B cell (primary cell): ENCODE measurements around the gene CSNK1G1. TPM values are rescaled to one million over a fixed set of nuclear protein-coding genes. Genes with fewer than 3 reads are reported as not detected.

Experiments
- ATAC-seq: fragments of 200-7000 bp; cut with Tn5 transposase; one replicate; pipeline ENCODE4 v1.10.0; 2021; ENCODE audit warnings: low read depth, mild to moderate bottlenecking, moderate number of reproducible peaks, moderate library complexity
- CTCF ChIA-PET: fragments of 350-600 bp; sonication (Branson Sonifier 250); formaldehyde crosslinking; loops from one replicate; lab custom pipeline; 2021; ENCODE audit warnings: antibody characterized with exemption, inconsistent platforms; lab: Charles Lee
- POLR2A ChIA-PET: fragments of 350-600 bp; sonication (Branson Sonifier 250); formaldehyde crosslinking; loops from one replicate; lab custom pipeline; 2021; ENCODE audit warnings: antibody characterized with exemption; lab: Charles Lee
- DNase-seq: peaks from one replicate; pipeline ENCODE4 v3.0.0; 2013
- H2AFZ ChIP-seq: 2 replicates; pipeline ENCODE4 v1.6.1; 2012; ENCODE audit warnings: mild to moderate bottlenecking, low read depth, low read length; ENCODE audit not compliant: insufficient read depth, poor library complexity, severe bottlenecking
- H3K27ac ChIP-seq, 2 donors: 1 replicate in 1 of 2; 2 replicates in 1 of 2; pipeline ENCODE4 v1.5.1; 2012 to 2013; ENCODE audit warnings: low read length in 2 of 2, mild to moderate bottlenecking in 2 of 2, moderate library complexity in 1 of 2
- H3K27me3 ChIP-seq, 4 experiments: fragments of 200-600 bp in 1 of 4; sonication (generic) in 1 of 4; replicated peaks in 1 of 4; 1 replicate in 2 of 4; 2 replicates in 2 of 4; pipeline versions ENCODE4 v1.6.1 to v1.7.0; 2013 to 2016; ENCODE audit warnings: low read length in 3 of 4, mild to moderate bottlenecking in 2 of 4, mixed read lengths in 1 of 4, moderate library complexity in 1 of 4; ENCODE audit not compliant: insufficient read depth in 4 of 4, control insufficient read depth in 3 of 4; ENCODE audit errors: control extremely low read depth in 1 of 4
- H3K36me3 ChIP-seq, 2 experiments: replicated peaks in 1 of 2; 1 replicate in 1 of 2; 2 replicates in 1 of 2; pipeline versions ENCODE4 v1.6.1 to v1.7.1; 2013; ENCODE audit warnings: low read length in 1 of 2; ENCODE audit not compliant: insufficient read depth in 2 of 2, control insufficient read depth in 1 of 2; ENCODE audit errors: control extremely low read depth in 1 of 2, extremely low read depth in 1 of 2
- H3K4me1 ChIP-seq, 2 donors: fragments of 200-600 bp in 1 of 2; sonication (generic) in 1 of 2; 1 replicate in 1 of 2; 2 replicates in 1 of 2; pipeline versions ENCODE4 v1.5.1 to v1.6.1; 2013 to 2017; ENCODE audit warnings: low read length in 2 of 2; ENCODE audit not compliant: control insufficient read depth in 2 of 2, insufficient read depth in 2 of 2
- H3K4me2 ChIP-seq: replicated peaks from 2 replicates; pipeline ENCODE3; 2012; ENCODE audit warnings: mild to moderate bottlenecking, low read depth, low read length; ENCODE audit not compliant: poor library complexity, severe bottlenecking
- H3K4me3 ChIP-seq, 5 experiments: fragments of 200-600 bp in 1 of 5; sonication (generic) in 1 of 5; 1 replicate in 3 of 5; 2 replicates in 2 of 5; pipeline versions ENCODE4 v1.5.1 to v1.7.0; 2011 to 2016; ENCODE audit warnings: low read length in 4 of 5, mild to moderate bottlenecking in 4 of 5, low read depth in 2 of 5, control low read depth in 1 of 5, moderate library complexity in 1 of 5; ENCODE audit not compliant: insufficient read depth in 1 of 5; ENCODE audit errors: control extremely low read depth in 1 of 5, extremely low read depth in 1 of 5
- H3K79me2 ChIP-seq: fragments of 200-600 bp; sonication (generic); one replicate; pipeline ENCODE4 v1.6.0; 2016; ENCODE audit warnings: low read length; ENCODE audit not compliant: control insufficient read depth, insufficient read depth
- H3K9ac ChIP-seq: fragments of 200-600 bp; sonication (generic); 2 replicates; pipeline ENCODE4 v1.6.1; 2017; ENCODE audit warnings: mild to moderate bottlenecking, low read length, moderate library complexity
- H3K9me3 ChIP-seq, 3 donors: one replicate each; pipeline versions ENCODE4 v1.6.1 to v1.7.1; 2013; ENCODE audit warnings: low read length in 2 of 3; ENCODE audit not compliant: control insufficient read depth in 2 of 3, insufficient read depth in 1 of 3; ENCODE audit errors: control extremely low read depth in 1 of 3
- H4K20me1 ChIP-seq: 2 replicates; pipeline ENCODE4 v1.6.0; 2012; ENCODE audit warnings: mild to moderate bottlenecking, low read length; ENCODE audit not compliant: insufficient read depth, control insufficient read depth, poor library complexity, severe bottlenecking
- H3K27ac Mint-ChIP-seq: one replicate; pipeline ENCODE4 v1.8.0; 2021; ENCODE audit warnings: mixed read lengths
- H3K27me3 Mint-ChIP-seq: one replicate; pipeline ENCODE4 v1.8.0; 2021; ENCODE audit warnings: mixed read lengths
- H3K4me1 Mint-ChIP-seq: one replicate; pipeline ENCODE4 v1.8.0; 2021; ENCODE audit warnings: mixed read lengths
- H3K4me3 Mint-ChIP-seq: one replicate; pipeline ENCODE4 v1.8.0; 2021; ENCODE audit warnings: mixed read lengths
- H3K9me3 Mint-ChIP-seq: one replicate; pipeline ENCODE4 v1.8.0; 2022; ENCODE audit warnings: mixed read lengths; ENCODE audit not compliant: insufficient read depth
- EZH2 ChIP-seq: IDR thresholded peaks from 2 replicates; pipeline ENCODE4 v1.6.1; 2012; ENCODE audit warnings: borderline replicate concordance, low read depth, mild to moderate bottlenecking, moderate library complexity, low read length; ENCODE audit not compliant: insufficient read depth, poor library complexity, severe bottlenecking
- WGBS: methylation state at CpG from one replicate; pipeline ENCODE4 v1.1.5; 2013; ENCODE audit warnings: missing lambda C conversion rate; ENCODE audit not compliant: insufficient coverage; 5-methylcytosine and 5-hydroxymethylcytosine counted together
- intact Hi-C: fragments of 100-400 bp; cut with micrococcal nuclease; formaldehyde crosslinking; loops from one replicate; pipeline ENCODE4 v1.10.0; 2022
- polyA plus RNA-seq: library from polyadenylated mRNA; depleted of rRNA; stranded (reverse); fragments of >200 nt; gene quantifications from 2 replicates; pipeline ENCODE4 v1.2.3, GENCODE V29; 2012
- total RNA-seq, 2 donors: library from RNA; stranded (reverse); fragments of 120-200 nt in 1 of 2; gene quantifications; 1 replicate in 1 of 2; 2 replicates in 1 of 2; pipeline versions ENCODE4 v1.2.3 to v1.2.4, GENCODE V29; 2013 to 2022
- TF ChIP-seq, protein P1 (sequence below): fragments of 200-600 bp; IDR thresholded peaks from one replicate; pipeline ENCODE4 v1.8.0; 2022; ENCODE audit warnings: antibody characterized with exemption, mild to moderate bottlenecking

The CSNK1G1 gene
- total and polyA plus RNA-seq, 2 donors (not counting 1 experiment from before 2014, with no cell fraction given): 5.2 to 40.3 TPM

DNA sequence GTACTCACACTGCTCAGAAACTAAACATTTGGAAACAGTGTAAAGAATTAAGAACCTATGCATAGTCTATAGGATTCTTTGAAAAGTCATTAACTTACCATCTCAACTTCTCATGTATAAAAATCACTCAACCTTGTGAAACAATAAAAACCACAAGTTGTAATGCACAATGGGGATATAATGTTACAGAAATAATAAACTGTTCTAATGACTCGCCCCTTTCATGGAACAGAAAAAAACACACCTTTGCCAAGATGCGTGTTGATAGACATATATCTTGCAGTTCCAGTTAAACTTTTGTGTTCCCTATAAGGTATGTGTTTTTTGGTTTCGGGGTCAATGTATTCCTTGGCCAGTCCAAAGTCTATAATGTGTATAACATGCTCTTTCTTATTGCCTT, 142.3 kb downstream of the CSNK1G1 start:
- H3K9me3 Mint-ChIP-seq: no peaks in the 10 kb centered on the region
- peaks cover 0 to 12% of the 10 kb centered on the region in 2 experiments for H3K36me3 ChIP-seq
- H3K4me3 ChIP-seq: no peak overlapping the region
- no peak overlapping the region for H3K27ac ChIP-seq
- DNase-seq (no peak), ATAC-seq (no peak)
- H3K79me2 ChIP-seq: no peaks in the 10 kb centered on the region
- 100% methylated on average over 1 of the region's 3 CpGs for WGBS
- no peaks in the 10 kb centered on the region for H3K9me3 ChIP-seq
- no peaks in the 10 kb centered on the region for H3K27me3 ChIP-seq
- CTCF ChIA-PET: no interaction called here
- H3K4me1 Mint-ChIP-seq: peaks cover 1% of the 10 kb centered on the region
- intact Hi-C loops: no loop called here
- TF ChIP-seq EZH2: no peak
- TF ChIP-seq, protein P1, sequence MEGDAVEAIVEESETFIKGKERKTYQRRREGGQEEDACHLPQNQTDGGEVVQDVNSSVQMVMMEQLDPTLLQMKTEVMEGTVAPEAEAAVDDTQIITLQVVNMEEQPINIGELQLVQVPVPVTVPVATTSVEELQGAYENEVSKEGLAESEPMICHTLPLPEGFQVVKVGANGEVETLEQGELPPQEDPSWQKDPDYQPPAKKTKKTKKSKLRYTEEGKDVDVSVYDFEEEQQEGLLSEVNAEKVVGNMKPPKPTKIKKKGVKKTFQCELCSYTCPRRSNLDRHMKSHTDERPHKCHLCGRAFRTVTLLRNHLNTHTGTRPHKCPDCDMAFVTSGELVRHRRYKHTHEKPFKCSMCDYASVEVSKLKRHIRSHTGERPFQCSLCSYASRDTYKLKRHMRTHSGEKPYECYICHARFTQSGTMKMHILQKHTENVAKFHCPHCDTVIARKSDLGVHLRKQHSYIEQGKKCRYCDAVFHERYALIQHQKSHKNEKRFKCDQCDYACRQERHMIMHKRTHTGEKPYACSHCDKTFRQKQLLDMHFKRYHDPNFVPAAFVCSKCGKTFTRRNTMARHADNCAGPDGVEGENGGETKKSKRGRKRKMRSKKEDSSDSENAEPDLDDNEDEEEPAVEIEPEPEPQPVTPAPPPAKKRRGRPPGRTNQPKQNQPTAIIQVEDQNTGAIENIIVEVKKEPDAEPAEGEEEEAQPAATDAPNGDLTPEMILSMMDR: no peak
- no peak overlapping the region for H3K4me2 ChIP-seq
- no peak overlapping the region for H2AFZ ChIP-seq
- no peak overlapping the region for H3K9ac ChIP-seq
- POLR2A ChIA-PET: no interaction called here
- no peaks in the 10 kb centered on the region for H4K20me1 ChIP-seq
- no peak overlapping the region for H3K4me3 Mint-ChIP-seq
- no peaks in the 10 kb centered on the region for H3K27me3 Mint-ChIP-seq
- no peaks in the 10 kb centered on the region for H3K4me1 ChIP-seq
- no peak overlapping the region for H3K27ac Mint-ChIP-seq

DNA sequence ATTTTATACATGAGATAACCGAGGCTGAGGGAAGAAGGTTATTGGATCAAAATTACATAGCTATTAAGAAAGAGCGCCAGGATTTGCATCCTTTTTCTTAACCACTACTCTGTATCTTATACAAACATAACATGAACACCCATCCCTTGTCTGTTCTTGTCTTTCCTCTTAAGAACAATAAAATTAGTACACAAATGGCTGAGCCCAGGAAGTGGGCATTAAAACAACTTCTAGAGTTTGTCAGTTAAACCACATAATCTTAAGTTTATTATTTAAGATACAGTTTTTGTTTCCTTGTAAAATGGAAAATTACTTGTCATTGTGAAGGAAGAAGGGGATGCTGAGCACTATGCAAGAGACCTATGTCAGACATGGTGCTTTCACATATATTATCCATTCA, 144.3 kb downstream of the CSNK1G1 start:
- H3K27ac Mint-ChIP-seq: no peak overlapping the region
- intact Hi-C loops: no loop called here
- no peaks in the 10 kb centered on the region for H3K79me2 ChIP-seq
- WGBS: no CpG with 5 or more reads among the region's 2 CpGs
- H4K20me1 ChIP-seq: no peaks in the 10 kb centered on the region
- H3K4me2 ChIP-seq: no peak overlapping the region
- H3K4me3 ChIP-seq: no peak overlapping the region
- no peaks in the 10 kb centered on the region for H3K27me3 Mint-ChIP-seq
- H3K4me3 Mint-ChIP-seq: no peak overlapping the region
- peaks cover 0 to 12% of the 10 kb centered on the region in 2 experiments for H3K36me3 ChIP-seq
- ChIA-PET CTCF (interaction anchor here (0.6 kb wide), 1 partner anchor 517 kb away, joined by 3 read pairs; no protein-coding TSS in a partner anchor), POLR2A (no interaction called here)
- H3K27ac ChIP-seq: no peak overlapping the region
- H3K9ac ChIP-seq: no peak overlapping the region
- H3K4me1 ChIP-seq: no peaks in the 10 kb centered on the region
- no peaks in the 10 kb centered on the region for H3K9me3 ChIP-seq
- DNase-seq (no peak), ATAC-seq (no peak)
- H3K27me3 ChIP-seq: no peaks in the 10 kb centered on the region
- no peaks in the 10 kb centered on the region for H3K9me3 Mint-ChIP-seq
- no peak for TF ChIP-seq EZH2
- H2AFZ ChIP-seq: no peak overlapping the region
- H3K4me1 Mint-ChIP-seq: peaks cover 1% of the 10 kb centered on the region
